OCI-LY7 (cell line): ENCODE results near the gene TMEM266.

Experiments used
- CTCF ChIP-seq: fragments of 200-600 bp; sonication (generic); conservative IDR thresholded peaks from 2 replicates; pipeline ENCODE4 v1.5.1; 2014; ENCODE audit warnings: mild to moderate bottlenecking, antibody characterized with exemption, low read length, moderate library complexity, mixed read lengths
- EZH2phosphoT487 ChIP-seq: fragments of 200-600 bp; sonication (generic); IDR thresholded peaks from 2 replicates; pipeline ENCODE4 v1.6.1; 2018; ENCODE audit warnings: low read depth, borderline replicate concordance, mild to moderate bottlenecking, mixed run types, antibody characterized with exemption, low read length, moderate library complexity, mixed read lengths

DNA sequence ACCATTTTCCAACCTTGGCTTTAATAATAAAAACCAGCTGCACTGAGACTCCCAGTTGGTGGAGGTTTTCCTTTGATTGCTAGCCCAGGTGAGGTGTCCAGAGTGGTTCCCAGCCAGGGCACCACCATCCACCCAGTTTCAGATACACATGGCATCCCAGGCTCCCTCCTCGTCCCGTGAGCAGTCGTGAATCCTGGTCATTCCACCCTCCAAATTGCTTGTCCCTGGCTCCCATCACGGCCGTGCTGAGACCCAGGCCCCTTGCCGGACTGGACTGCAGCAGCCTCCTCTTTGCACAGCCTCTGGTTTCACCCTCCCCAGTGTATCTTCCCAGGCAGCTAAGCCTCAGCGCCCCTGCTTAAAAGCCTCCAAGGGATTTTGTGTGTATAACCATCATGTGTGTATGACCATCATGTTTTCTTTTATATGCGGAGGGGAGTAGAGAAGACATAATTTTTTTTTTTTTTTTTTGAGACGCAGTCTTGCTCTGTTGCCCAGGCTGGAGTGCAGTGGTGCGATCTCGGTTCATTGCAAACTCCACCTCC, 145.2 kb downstream of the TMEM266 start:
- no peak for TF ChIP-seq CTCF
- no peak for TF ChIP-seq EZH2phosphoT487
